ENCODE data around the gene CACNA1I.

CACNA1I gene

GRCh38 chr22:39597236-39597869 is 26.8 kb downstream of the CACNA1I start:
- no peak for DNase-seq (ENCODE audit: low spot score)

- DNase-seq (ENCODE audit: low spot score), result peak; percentile 79
These were observed 27.7 kb downstream of the CACNA1I start for GRCh38 chr22:39598017-39598965.

GRCh38 chr22:39600491-39601179 is 30.1 kb downstream of the CACNA1I start:
- no peak for DNase-seq (ENCODE audit: low spot score)

GRCh38 chr22:39601180-39601535 is 30.6 kb downstream of the CACNA1I start:
- no peak for DNase-seq (ENCODE audit: low spot score)

- no peak for DNase-seq (ENCODE audit: low spot score)
These were observed 32.8 kb downstream of the CACNA1I start for GRCh38 chr22:39603345-39603744.

- no peak for DNase-seq (ENCODE audit: low spot score)
These were observed 39.7 kb downstream of the CACNA1I start for GRCh38 chr22:39610246-39610645.

GRCh38 chr22:39610766-39611165 is 40.2 kb downstream of the CACNA1I start:
- DNase-seq (ENCODE audit: low spot score), result no peak

- DNase-seq (ENCODE audit: low spot score), result no peak
These were observed 40.8 kb downstream of the CACNA1I start for GRCh38 chr22:39611360-39611759.

GRCh38 chr22:39612811-39613548 is 42.4 kb downstream of the CACNA1I start:
- no peak for DNase-seq (ENCODE audit: low spot score)

- no peak for DNase-seq (ENCODE audit: low spot score)
These were observed 43.0 kb downstream of the CACNA1I start for GRCh38 chr22:39613549-39613921.

- DNase-seq (ENCODE audit: low spot score), result no peak
These were observed 43.9 kb downstream of the CACNA1I start for GRCh38 chr22:39614442-39614841.

- no peak for DNase-seq (ENCODE audit: low spot score)
These were observed 45.5 kb downstream of the CACNA1I start for GRCh38 chr22:39616051-39616450.

GRCh38 chr22:39616781-39617180 is 46.2 kb downstream of the CACNA1I start:
- DNase-seq (ENCODE audit: low spot score), result no peak

GRCh38 chr22:39617342-39617741 is 46.8 kb downstream of the CACNA1I start:
- no peak for DNase-seq (ENCODE audit: low spot score)

GRCh38 chr22:39617970-39618757 is 47.6 kb downstream of the CACNA1I start:
- DNase-seq (ENCODE audit: low spot score), result no peak

- no peak for DNase-seq (ENCODE audit: low spot score)
These were observed 48.5 kb downstream of the CACNA1I start for GRCh38 chr22:39618996-39619530.

- DNase-seq (ENCODE audit: low spot score), result no peak
These were observed 50.6 kb downstream of the CACNA1I start for GRCh38 chr22:39620924-39621690.

GRCh38 chr22:39621826-39622225 is 51.3 kb downstream of the CACNA1I start:
- no peak for DNase-seq (ENCODE audit: low spot score)

GRCh38 chr22:39622881-39623367 is 52.4 kb downstream of the CACNA1I start:
- peak; percentile 83 for DNase-seq (ENCODE audit: low spot score)
